Activated naive CD8-positive, alpha-beta T cell treated with anti-CD3 and anti-CD28 coated beads, Interleukin-2, amount 10 ng/mL, durations not matched to agents 7 days and 5 days (primary cell): ENCODE measurements around the gene NRSN2. TPM values are rescaled to one million over a fixed set of nuclear protein-coding genes. Genes with fewer than 3 reads are reported as not detected.

Source experiments
- ATAC-seq: fragments of 150-1000 bp; cut with Tn5 transposase; one replicate; pipeline ENCODE4 v1.10.0; 2021; ENCODE audit warnings: low read depth, moderate library complexity
- POLR2A ChIA-PET: fragments of 350-600 bp; sonication (Branson Sonifier 250); formaldehyde crosslinking; loops from one replicate; lab custom pipeline; 2021; ENCODE audit warnings: antibody characterized with exemption; lab: Charles Lee
- DNase-seq: peaks from one replicate; pipeline ENCODE4 v3.0.0; 2021
- H3K27ac Mint-ChIP-seq: one replicate; pipeline ENCODE4 v1.8.0; 2022; ENCODE audit warnings: mild to moderate bottlenecking, mixed read lengths
- H3K27me3 Mint-ChIP-seq: one replicate; pipeline ENCODE4 v1.8.0; 2022; ENCODE audit warnings: mild to moderate bottlenecking, moderate library complexity, mixed read lengths
- H3K36me3 Mint-ChIP-seq: one replicate; pipeline ENCODE4 v1.8.0; 2021; ENCODE audit warnings: mild to moderate bottlenecking, mixed read lengths
- H3K4me1 Mint-ChIP-seq: one replicate; pipeline ENCODE4 v1.8.0; 2021; ENCODE audit warnings: mixed read lengths
- H3K4me3 Mint-ChIP-seq: one replicate; pipeline ENCODE4 v1.8.0; 2022; ENCODE audit warnings: mild to moderate bottlenecking, moderate library complexity, mixed read lengths
- H3K9me3 Mint-ChIP-seq: one replicate; pipeline ENCODE4 v1.8.0; 2021; ENCODE audit warnings: mixed read lengths
- total RNA-seq, 2 experiments: library from RNA; stranded (reverse); gene quantifications; one replicate each; pipeline ENCODE4 v1.2.3, GENCODE V29; 2021

NRSN2 gene
- total RNA-seq, 2 experiments from 2014 or later: 3.6 to 3.7 TPM

GRCh38 chr20:311609-312008 is 35.3 kb upstream of the NRSN2 start:
- Mint-ChIP-seq H3K27me3 (no peaks in the 10 kb centered on the region), H3K27ac (no peak overlapping the region), H3K4me3 (no peak overlapping the region), H3K36me3 (no peaks in the 10 kb centered on the region), H3K9me3 (no peaks in the 10 kb centered on the region), H3K4me1 (peaks cover 18% of the 10 kb centered on the region)
- ATAC-seq (no peak), DNase-seq (no peak)
- POLR2A ChIA-PET: interaction anchor here (0.8 to 4.6 kb wide), 3 partner anchors 13 to 18 kb away, joined by 3 to 32 read pairs (median 7); partner anchors contain the start of genes SOX12 and ZCCHC3

- ATAC-seq (no peak), DNase-seq (no peak)
- Mint-ChIP-seq H3K36me3 (no peaks in the 10 kb centered on the region), H3K4me1 (peaks cover 18% of the 10 kb centered on the region), H3K4me3 (no peak overlapping the region), H3K27ac (no peak overlapping the region), H3K27me3 (no peaks in the 10 kb centered on the region), H3K9me3 (no peaks in the 10 kb centered on the region)
- POLR2A ChIA-PET: interaction anchor here (0.8 to 1.4 kb wide), 2 partner anchors 13 to 17 kb away, joined by 3 to 7 read pairs; partner anchors contain the start of gene SOX12
Measured at GRCh38 chr20:312067-312466, 34.8 kb upstream of the NRSN2 start.

DNA sequence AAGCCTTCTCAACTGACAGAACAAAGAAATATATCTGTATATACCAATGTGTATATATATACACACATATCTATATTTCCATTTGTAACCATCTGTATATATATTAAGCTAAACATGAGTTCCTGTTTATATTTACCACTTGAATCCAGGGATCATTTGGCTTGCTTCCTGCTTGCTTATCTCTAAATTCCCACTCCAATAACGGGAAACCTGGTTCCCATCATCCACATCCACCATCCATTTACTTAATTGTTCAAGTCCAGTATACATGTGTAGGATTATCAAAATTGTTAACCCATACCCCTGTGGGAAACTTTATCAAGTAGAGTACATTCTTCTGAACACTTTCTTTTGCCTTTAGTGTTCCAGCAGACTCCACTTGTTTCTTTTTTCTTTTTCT is 34.0 kb upstream of the NRSN2 start:
- no peaks in the 10 kb centered on the region for H3K9me3 Mint-ChIP-seq
- H3K36me3 Mint-ChIP-seq: no peaks in the 10 kb centered on the region
- DNase-seq (no peak), ATAC-seq (no peak)
- no peaks in the 10 kb centered on the region for H3K27me3 Mint-ChIP-seq
- no peak overlapping the region for H3K27ac Mint-ChIP-seq
- H3K4me3 Mint-ChIP-seq: no peak overlapping the region
- peaks cover 18% of the 10 kb centered on the region for H3K4me1 Mint-ChIP-seq
- POLR2A ChIA-PET: interaction anchor here (1.0 to 1.4 kb wide), 2 partner anchors 12 to 15 kb away, joined by 3 to 7 read pairs; partner anchors contain the start of genes SOX12 and ZCCHC3

GRCh38 chr20:313402-313801 is 33.5 kb upstream of the NRSN2 start:
- H3K27me3 Mint-ChIP-seq: no peaks in the 10 kb centered on the region
- H3K9me3 Mint-ChIP-seq: no peaks in the 10 kb centered on the region
- DNase-seq: no peak
- no peaks in the 10 kb centered on the region for H3K36me3 Mint-ChIP-seq
- POLR2A ChIA-PET: interaction anchor here (1.0 kb wide), 1 partner anchor 16 kb away, joined by 3 read pairs; the partner anchor contains the start of gene ZCCHC3
- H3K4me1 Mint-ChIP-seq: peaks cover 18% of the 10 kb centered on the region
- H3K27ac Mint-ChIP-seq: no peak overlapping the region
- ATAC-seq: no peak
- no peak overlapping the region for H3K4me3 Mint-ChIP-seq

DNA sequence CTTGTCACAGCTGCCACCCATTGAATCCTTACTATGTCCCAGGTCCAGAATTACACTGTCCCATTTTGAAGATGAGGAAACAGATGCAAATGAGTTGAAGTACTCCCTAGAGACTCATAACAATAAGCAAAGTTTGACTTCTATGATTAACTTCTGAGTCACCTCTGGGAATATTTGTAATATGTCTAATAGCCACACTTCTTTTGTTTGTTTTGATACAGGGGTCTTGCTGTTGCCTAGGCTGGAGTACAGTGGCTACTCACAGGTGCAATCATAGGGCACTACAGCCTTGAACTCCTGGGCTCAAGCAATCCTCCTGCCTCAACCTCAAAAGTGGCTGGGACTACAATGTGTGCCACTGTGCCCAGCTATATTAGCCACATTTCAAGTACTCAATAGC is 33.0 kb upstream of the NRSN2 start:
- DNase-seq (no peak), ATAC-seq (no peak)
- POLR2A ChIA-PET: no interaction called here
- no peaks in the 10 kb centered on the region for H3K9me3 Mint-ChIP-seq
- peaks cover 18% of the 10 kb centered on the region for H3K4me1 Mint-ChIP-seq
- no peak overlapping the region for H3K27ac Mint-ChIP-seq
- H3K36me3 Mint-ChIP-seq: no peaks in the 10 kb centered on the region
- no peaks in the 10 kb centered on the region for H3K27me3 Mint-ChIP-seq
- H3K4me3 Mint-ChIP-seq: no peak overlapping the region

DNA sequence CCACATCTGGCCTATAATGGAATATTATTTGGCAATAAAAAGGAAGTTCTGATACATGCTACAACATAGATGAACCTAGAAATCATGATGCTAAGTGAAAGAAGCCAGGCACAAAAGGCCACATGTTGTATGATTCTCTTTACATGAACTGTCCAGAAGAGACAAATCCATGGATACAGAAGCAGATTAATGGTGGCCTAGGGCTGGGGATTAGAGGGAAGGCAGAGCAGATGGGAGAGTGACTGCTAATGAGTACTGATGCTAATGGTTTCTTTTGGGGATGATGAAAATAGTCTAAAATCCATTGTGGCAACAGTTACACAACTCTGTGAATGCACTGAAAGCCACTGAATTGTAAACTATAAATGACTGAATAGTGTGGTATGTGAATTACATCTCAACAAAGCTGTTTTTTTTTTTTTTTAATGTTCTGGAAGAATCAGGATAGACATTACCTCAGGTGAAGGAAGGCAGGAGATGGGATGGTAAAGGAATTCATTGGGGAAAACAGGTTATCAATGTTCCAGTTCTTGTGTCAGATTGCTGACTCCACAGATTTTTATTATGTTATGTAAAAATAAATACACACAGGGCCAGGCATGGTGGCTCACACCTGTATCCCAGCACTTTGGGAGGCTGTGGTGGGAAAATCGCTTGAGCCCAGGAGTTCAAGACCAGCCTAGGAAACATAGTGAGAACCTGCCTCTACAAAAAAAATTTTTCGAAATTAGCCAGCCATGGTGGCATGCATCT is 30.4 kb upstream of the NRSN2 start:
- Mint-ChIP-seq H3K9me3 (no peaks in the 10 kb centered on the region), H3K27ac (no peak overlapping the region)

DNA sequence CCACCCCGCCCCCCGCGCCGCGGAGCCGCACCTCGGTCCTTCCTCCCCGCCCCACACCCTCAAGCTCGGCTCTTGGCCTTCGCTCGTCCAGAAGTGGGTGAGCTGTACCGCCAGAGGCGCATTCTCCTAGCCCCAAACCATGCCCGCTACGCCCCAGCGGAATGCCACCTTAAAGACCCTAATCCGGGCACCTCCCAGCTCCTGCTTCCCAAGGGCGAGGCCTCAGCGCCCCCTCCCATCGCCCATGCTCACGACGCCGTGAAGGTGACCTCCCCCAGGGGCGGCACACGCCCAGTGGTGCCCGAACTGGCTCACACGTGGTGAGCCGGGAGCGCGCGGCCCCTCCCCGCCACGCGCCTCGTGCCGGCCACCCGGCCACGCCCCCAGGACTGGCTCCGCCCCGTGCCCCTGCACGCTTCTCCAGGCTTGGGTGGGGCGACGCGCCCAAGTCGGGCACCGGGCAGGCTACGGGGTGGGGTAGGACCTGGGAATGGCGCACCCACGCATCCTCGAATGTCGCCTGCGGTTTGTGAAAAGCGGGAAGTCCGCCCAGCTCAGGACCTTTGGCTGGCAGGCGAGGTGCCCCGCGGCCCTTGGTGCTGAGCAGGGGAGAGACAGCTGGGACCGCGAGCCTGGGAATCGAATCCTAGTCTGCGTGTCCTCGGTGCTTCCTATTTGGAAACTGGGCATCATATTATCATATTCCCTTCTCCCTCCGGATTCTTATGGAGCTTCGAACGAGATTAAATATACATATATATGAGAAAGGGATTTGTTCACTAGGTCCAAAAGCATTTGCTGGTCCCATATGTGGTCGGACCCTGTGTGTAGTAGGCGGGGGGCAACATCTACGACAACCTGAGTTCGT is 22.5 kb upstream of the NRSN2 start:
- H3K4me3 Mint-ChIP-seq: peak overlapping the region; percentile 90
- peak overlapping the region; percentile 92 for H3K27ac Mint-ChIP-seq
- POLR2A ChIA-PET: interaction anchor here (0.6 to 5.3 kb wide), 5 partner anchors 12 to 105 kb away, joined by 3 to 84 read pairs (median 6); partner anchors contain the start of gene ZCCHC3
- DNase-seq: peak; percentile 97
- peaks cover 24% of the 10 kb centered on the region for H3K4me1 Mint-ChIP-seq
- no peaks in the 10 kb centered on the region for H3K27me3 Mint-ChIP-seq
- peaks cover 8% of the 10 kb centered on the region for H3K36me3 Mint-ChIP-seq
- no peaks in the 10 kb centered on the region for H3K9me3 Mint-ChIP-seq
- peak; percentile 57 for ATAC-seq

More for the DNA sequence above, 30.4 kb upstream of the NRSN2 start:
- DNase-seq (no peak), ATAC-seq (no peak)
- H3K27me3 Mint-ChIP-seq: no peaks in the 10 kb centered on the region
- POLR2A ChIA-PET: no interaction called here
- peaks cover 6% of the 10 kb centered on the region for H3K36me3 Mint-ChIP-seq
- peaks cover 3% of the 10 kb centered on the region for H3K4me1 Mint-ChIP-seq
- no peak overlapping the region for H3K4me3 Mint-ChIP-seq

- H3K4me3 Mint-ChIP-seq: peak within 1 kb of the TSS; percentile 90
- no peaks in the 10 kb centered on the region for H3K27me3 Mint-ChIP-seq
- POLR2A ChIA-PET: interaction anchor here (1.0 to 5.3 kb wide), 6 partner anchors 13 to 82 kb away, joined by 3 to 84 read pairs (median 4); partner anchors contain the start of gene ZCCHC3
- H3K4me1 Mint-ChIP-seq: peaks cover 27% of the 10 kb centered on the region
- ATAC-seq (peak; percentile 65), DNase-seq (peak; percentile 99)
- peak within 1 kb of the TSS; percentile 92 for H3K27ac Mint-ChIP-seq
- H3K9me3 Mint-ChIP-seq: no peaks in the 10 kb centered on the region
- H3K36me3 Mint-ChIP-seq: peaks cover 8% of the 10 kb centered on the region
Measured at GRCh38 chr20:325045-325888, 21.6 kb upstream of the NRSN2 start, which contains the start of gene SOX12. SOX12 (plus strand) TSS chr20:325552; CDS start chr20:325925, 373 bp downstream.

DNA sequence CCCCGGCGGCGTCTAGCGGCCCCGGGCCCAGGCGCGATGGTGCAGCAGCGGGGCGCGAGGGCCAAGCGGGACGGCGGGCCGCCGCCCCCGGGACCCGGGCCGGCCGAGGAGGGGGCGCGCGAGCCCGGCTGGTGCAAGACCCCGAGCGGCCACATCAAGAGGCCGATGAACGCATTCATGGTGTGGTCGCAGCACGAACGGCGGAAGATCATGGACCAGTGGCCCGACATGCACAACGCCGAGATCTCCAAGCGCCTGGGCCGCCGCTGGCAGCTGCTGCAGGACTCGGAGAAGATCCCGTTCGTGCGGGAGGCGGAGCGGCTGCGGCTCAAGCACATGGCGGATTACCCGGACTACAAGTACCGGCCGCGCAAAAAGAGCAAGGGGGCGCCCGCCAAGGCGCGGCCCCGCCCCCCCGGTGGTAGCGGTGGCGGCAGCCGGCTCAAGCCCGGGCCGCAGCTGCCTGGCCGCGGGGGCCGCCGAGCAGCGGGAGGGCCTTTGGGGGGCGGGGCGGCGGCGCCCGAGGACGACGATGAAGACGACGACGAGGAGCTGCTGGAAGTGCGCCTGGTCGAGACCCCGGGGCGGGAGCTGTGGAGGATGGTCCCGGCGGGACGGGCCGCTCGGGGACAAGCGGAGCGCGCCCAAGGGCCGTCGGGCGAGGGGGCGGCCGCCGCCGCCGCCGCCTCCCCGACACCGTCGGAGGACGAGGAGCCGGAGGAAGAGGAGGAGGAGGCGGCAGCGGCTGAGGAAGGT is 20.8 kb upstream of the NRSN2 start:
- H3K9me3 Mint-ChIP-seq: no peaks in the 10 kb centered on the region
- DNase-seq (peak; percentile 76), ATAC-seq (no peak)
- peaks cover 5% of the 10 kb centered on the region for H3K36me3 Mint-ChIP-seq
- POLR2A ChIA-PET: interaction anchor here (1.0 to 5.3 kb wide), 6 partner anchors 14 to 81 kb away, joined by 3 to 84 read pairs (median 4); partner anchors contain the start of gene ZCCHC3
- no peaks in the 10 kb centered on the region for H3K27me3 Mint-ChIP-seq
- peaks cover 31% of the 10 kb centered on the region for H3K4me1 Mint-ChIP-seq
- H3K27ac Mint-ChIP-seq: peak overlapping the region; percentile 87
- H3K4me3 Mint-ChIP-seq: peak overlapping the region; percentile 82

DNA sequence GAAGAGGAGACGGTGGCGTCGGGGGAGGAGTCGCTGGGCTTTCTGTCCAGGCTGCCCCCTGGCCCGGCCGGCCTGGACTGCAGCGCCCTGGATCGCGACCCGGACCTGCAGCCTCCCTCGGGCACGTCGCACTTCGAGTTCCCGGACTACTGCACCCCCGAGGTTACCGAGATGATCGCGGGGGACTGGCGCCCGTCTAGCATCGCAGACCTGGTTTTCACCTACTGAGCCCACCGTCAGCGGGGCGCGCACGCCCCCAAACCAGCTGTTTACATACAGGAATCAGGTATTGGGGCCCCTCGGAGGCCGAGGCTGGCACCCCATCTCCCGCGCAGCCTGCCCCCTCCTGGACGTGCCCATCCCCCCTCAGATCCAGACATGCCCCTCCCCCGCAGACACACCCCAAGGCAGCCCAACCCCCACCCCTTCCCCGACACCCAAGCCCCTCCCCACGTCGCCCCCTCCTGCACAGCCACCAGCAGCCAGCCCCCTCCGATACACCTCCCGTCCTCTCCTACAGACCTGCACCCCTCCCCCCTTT is 20.2 kb upstream of the NRSN2 start:
- DNase-seq (peak; percentile 73), ATAC-seq (no peak)
- Mint-ChIP-seq H3K27me3 (no peaks in the 10 kb centered on the region), H3K36me3 (no peaks in the 10 kb centered on the region), H3K4me3 (peak overlapping the region; percentile 82), H3K27ac (peak overlapping the region; percentile 75), H3K4me1 (peaks cover 31% of the 10 kb centered on the region), H3K9me3 (no peaks in the 10 kb centered on the region)
- POLR2A ChIA-PET: interaction anchor here (1.1 to 5.3 kb wide), 2 partner anchors 17 to 29 kb away, joined by 3 to 84 read pairs; partner anchors contain the start of gene ZCCHC3

- Mint-ChIP-seq H3K4me3 (peak overlapping the region; percentile 82), H3K27me3 (no peaks in the 10 kb centered on the region), H3K4me1 (peaks cover 31% of the 10 kb centered on the region), H3K36me3 (no peaks in the 10 kb centered on the region), H3K9me3 (no peaks in the 10 kb centered on the region), H3K27ac (peak overlapping the region; percentile 75)
- ATAC-seq (peak; percentile 19), DNase-seq (peak; percentile 86)
- POLR2A ChIA-PET: interaction anchor here (0.7 to 5.3 kb wide), 2 partner anchors 30 kb away, joined by 3 to 84 read pairs; partner anchors contain the start of gene ZCCHC3
Measured at GRCh38 chr20:327186-328026, 19.5 kb upstream of the NRSN2 start.
